ENCODE results near the gene RIBC2. TPM values are rescaled to one million over a fixed set of nuclear protein-coding genes. Genes with fewer than 3 reads are reported as not detected.

The RIBC2 gene
- total RNA-seq, 2 experiments from 2014 or later, result 0.78 TPM; not detected in 1

DNA sequence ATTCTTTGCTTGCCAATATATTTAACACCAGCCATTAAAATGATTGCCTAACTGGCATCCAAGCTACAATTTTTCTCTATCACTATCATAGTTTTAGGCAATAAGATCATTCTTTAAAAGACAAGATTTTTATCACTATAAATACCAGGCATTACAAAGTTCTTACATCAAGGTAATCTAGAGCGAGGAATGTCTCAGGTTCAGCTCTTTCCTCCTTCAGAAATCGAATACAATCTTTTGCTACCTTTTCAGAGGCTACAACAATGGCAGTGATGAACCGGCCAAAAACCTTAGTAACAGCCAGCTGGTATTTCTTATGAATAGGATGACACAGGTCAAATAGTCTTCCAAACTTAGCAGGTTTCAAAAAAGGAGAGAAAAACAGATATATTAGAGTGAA lies 23.9 kb upstream of the RIBC2 start:
- Histone ChIP-seq H3K36me3 (ENCODE audit: insufficient read depth, low read length) (no peaks in the 10 kb centered on the region), H3K9me3 (ENCODE audit: low read length) (no peaks in the 10 kb centered on the region), H3K27ac (ENCODE audit: low read depth, low read length, poor library complexity, severe bottlenecking) (no peak overlapping the region), H3K4me2 (ENCODE audit: low read length) (no peak overlapping the region), H2AFZ (ENCODE audit: low read length) (no peak overlapping the region), H3K4me1 (ENCODE audit: insufficient read depth, low read length, poor library complexity, severe bottlenecking) (no peaks in the 10 kb centered on the region), H3K79me2 (ENCODE audit: insufficient read depth, low read depth, low read length) (no peaks in the 10 kb centered on the region), H4K20me1 (ENCODE audit: insufficient read depth, low read length) (no peaks in the 10 kb centered on the region), H3K9me2 (ENCODE audit: insufficient read depth, low read length) (no peaks in the 10 kb centered on the region), H3K4me3 (ENCODE audit: low read depth, low read length, poor library complexity, severe bottlenecking) (no peak overlapping the region)
- intact Hi-C loops (cut with micrococcal nuclease; ENCODE audit: unreplicated experiment), result no loop called here
- ChIA-PET POLR2A (interaction anchor here (0.6 to 1.1 kb wide), 2 partner anchors 20 to 59 kb away, joined by 3 to 5 read pairs; no protein-coding TSS in a partner anchor), CTCF (ENCODE audit: unreplicated experiment) (no interaction called here)
- no peak for DNase-seq (ENCODE audit: low spot score)
- TF ChIP-seq EZH2phosphoT487 (IDR thresholded peaks at IDR 0.05; ENCODE audit: borderline replicate concordance, low read depth, low read length), result no peak
- TF ChIP-seq, protein P1, sequence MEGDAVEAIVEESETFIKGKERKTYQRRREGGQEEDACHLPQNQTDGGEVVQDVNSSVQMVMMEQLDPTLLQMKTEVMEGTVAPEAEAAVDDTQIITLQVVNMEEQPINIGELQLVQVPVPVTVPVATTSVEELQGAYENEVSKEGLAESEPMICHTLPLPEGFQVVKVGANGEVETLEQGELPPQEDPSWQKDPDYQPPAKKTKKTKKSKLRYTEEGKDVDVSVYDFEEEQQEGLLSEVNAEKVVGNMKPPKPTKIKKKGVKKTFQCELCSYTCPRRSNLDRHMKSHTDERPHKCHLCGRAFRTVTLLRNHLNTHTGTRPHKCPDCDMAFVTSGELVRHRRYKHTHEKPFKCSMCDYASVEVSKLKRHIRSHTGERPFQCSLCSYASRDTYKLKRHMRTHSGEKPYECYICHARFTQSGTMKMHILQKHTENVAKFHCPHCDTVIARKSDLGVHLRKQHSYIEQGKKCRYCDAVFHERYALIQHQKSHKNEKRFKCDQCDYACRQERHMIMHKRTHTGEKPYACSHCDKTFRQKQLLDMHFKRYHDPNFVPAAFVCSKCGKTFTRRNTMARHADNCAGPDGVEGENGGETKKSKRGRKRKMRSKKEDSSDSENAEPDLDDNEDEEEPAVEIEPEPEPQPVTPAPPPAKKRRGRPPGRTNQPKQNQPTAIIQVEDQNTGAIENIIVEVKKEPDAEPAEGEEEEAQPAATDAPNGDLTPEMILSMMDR (conservative IDR thresholded peaks at IDR 0.05; ENCODE audit: low read length), result no peak
- no TSS peak for BruUV-seq (replicated peaks)

DNA sequence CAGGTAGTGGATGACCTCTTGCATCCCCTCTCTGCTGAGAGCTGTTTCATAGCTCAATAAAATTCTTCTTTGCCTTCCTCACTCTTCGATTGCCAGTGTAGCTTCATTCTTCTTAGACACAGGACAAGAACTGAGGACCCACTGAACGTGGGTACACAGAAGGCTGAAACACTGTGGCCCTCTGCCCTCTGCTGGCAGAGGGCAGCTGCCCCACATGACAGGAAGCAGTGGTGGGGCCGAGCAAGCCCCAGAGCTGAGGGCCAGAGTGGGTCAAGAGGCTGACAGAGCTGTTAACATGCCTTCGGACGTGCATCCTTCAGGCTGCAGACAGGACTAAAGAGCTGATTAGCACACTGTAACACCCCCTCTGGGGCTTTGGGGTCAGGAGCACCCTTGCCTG lies 15.7 kb upstream of the RIBC2 start:
- 0 out of 2 replicates have a peak, but pooled peaks cover 6% of the 10 kb centered on the region for H3K9me3 ChIP-seq (ENCODE audit: low read length)
- BruUV-seq (replicated peaks), result no TSS peak
- POLR2A ChIA-PET, result no interaction called here
- H2AFZ ChIP-seq (ENCODE audit: low read length), result no peak overlapping the region
- TF ChIP-seq, protein P1 (conservative IDR thresholded peaks at IDR 0.05; ENCODE audit: low read length), result peak; percentile 31; the same call in 1 of the 2 replicates
- no peak for TF ChIP-seq EZH2phosphoT487 (IDR thresholded peaks at IDR 0.05; ENCODE audit: borderline replicate concordance, low read depth, low read length)
- no peaks in the 10 kb centered on the region for H3K79me2 ChIP-seq (ENCODE audit: insufficient read depth, low read depth, low read length)
- intact Hi-C loops (cut with micrococcal nuclease; ENCODE audit: unreplicated experiment), result no loop called here
- H3K36me3 ChIP-seq (ENCODE audit: insufficient read depth, low read length), result no peaks in the 10 kb centered on the region
- no peaks in the 10 kb centered on the region for H3K9me2 ChIP-seq (ENCODE audit: insufficient read depth, low read length)
- H3K4me3 ChIP-seq (ENCODE audit: low read depth, low read length, poor library complexity, severe bottlenecking), result no peak overlapping the region
- DNase-seq (ENCODE audit: low spot score), result peak; percentile 7
- no peak overlapping the region for H3K27ac ChIP-seq (ENCODE audit: low read depth, low read length, poor library complexity, severe bottlenecking)
- H3K4me1 ChIP-seq (ENCODE audit: insufficient read depth, low read length, poor library complexity, severe bottlenecking), result no peaks in the 10 kb centered on the region
- CTCF ChIA-PET (ENCODE audit: unreplicated experiment), result no interaction called here
- no peak overlapping the region for H3K4me2 ChIP-seq (ENCODE audit: low read length)
- no peaks in the 10 kb centered on the region for H4K20me1 ChIP-seq (ENCODE audit: insufficient read depth, low read length)

DNA sequence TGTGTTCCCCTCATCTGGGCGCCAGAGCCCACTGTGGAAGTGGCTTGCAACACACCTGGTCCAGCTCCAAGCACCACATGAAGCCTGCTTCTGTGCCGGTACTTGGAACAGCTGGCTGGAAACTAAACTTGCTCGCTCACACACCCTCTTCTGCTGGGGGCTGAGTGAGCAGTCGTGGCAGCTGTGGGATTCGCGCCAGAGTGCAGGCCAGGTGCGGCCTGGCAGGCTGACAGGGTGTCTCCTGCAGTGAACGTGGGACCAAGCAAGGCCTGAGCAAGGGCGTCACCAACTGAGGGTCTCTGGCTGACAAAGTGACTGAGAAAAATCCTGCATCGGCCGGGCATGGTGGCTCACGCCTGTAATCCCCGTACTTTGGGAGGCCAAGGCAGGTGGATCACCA lies 15.3 kb upstream of the RIBC2 start:
- intact Hi-C loops (cut with micrococcal nuclease; ENCODE audit: unreplicated experiment), result no loop called here
- ChIA-PET POLR2A (no interaction called here), CTCF (ENCODE audit: unreplicated experiment) (no interaction called here)
- H4K20me1 ChIP-seq (ENCODE audit: insufficient read depth, low read length), result no peaks in the 10 kb centered on the region
- no peak overlapping the region for H3K4me2 ChIP-seq (ENCODE audit: low read length)
- no peak overlapping the region for H2AFZ ChIP-seq (ENCODE audit: low read length)
- 0 out of 2 replicates have a peak, but pooled peaks cover 6% of the 10 kb centered on the region for H3K9me3 ChIP-seq (ENCODE audit: low read length)
- no peak for DNase-seq (ENCODE audit: low spot score)
- no peaks in the 10 kb centered on the region for H3K36me3 ChIP-seq (ENCODE audit: insufficient read depth, low read length)
- H3K4me3 ChIP-seq (ENCODE audit: low read depth, low read length, poor library complexity, severe bottlenecking), result no peak overlapping the region
- no peaks in the 10 kb centered on the region for H3K4me1 ChIP-seq (ENCODE audit: insufficient read depth, low read length, poor library complexity, severe bottlenecking)
- TF ChIP-seq, protein P1 (conservative IDR thresholded peaks at IDR 0.05; ENCODE audit: low read length), result no peak
- TF ChIP-seq EZH2phosphoT487 (IDR thresholded peaks at IDR 0.05; ENCODE audit: borderline replicate concordance, low read depth, low read length), result no peak
- H3K27ac ChIP-seq (ENCODE audit: low read depth, low read length, poor library complexity, severe bottlenecking), result no peak overlapping the region
- no TSS peak for BruUV-seq (replicated peaks)
- no peaks in the 10 kb centered on the region for H3K79me2 ChIP-seq (ENCODE audit: insufficient read depth, low read depth, low read length)
- H3K9me2 ChIP-seq (ENCODE audit: insufficient read depth, low read length), result no peaks in the 10 kb centered on the region
